HG03039 (cell line): ENCODE measurements around the gene NARS2.

ENCODE experiments used
- ATAC-seq: cut with Tn5 transposase; IDR thresholded peaks from one replicate; pipeline ENCODE4 v1.9.1; 2021; ENCODE audit warnings: mild to moderate bottlenecking, moderate library complexity; ENCODE audit not compliant: unreplicated experiment

The NARS2 gene

GRCh38 chr11:78446210-78446609 is 128.5 kb downstream of the NARS2 start:
- ATAC-seq = no peak

DNA sequence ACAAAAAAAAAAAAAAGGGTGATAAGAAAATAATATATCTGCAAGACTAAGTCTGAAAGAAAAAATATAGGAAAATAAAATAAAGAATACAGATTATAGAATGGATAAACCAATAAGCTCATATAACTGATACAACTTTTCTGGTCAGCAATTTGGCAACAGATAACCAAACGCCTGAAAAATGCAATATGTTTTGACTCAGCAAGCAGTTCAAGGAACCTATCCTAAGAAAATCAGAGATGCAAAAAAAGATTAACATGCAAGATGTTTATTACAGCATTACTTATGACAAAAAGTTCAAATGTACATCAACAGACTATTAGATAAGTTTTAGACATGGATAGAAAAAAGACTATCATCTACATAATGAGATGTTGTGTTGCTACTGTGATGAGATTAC is 129.9 kb downstream of the NARS2 start:
- ATAC-seq = no peak

GRCh38 chr11:78441956-78442355 is 132.7 kb downstream of the NARS2 start:
- no peak for ATAC-seq

DNA sequence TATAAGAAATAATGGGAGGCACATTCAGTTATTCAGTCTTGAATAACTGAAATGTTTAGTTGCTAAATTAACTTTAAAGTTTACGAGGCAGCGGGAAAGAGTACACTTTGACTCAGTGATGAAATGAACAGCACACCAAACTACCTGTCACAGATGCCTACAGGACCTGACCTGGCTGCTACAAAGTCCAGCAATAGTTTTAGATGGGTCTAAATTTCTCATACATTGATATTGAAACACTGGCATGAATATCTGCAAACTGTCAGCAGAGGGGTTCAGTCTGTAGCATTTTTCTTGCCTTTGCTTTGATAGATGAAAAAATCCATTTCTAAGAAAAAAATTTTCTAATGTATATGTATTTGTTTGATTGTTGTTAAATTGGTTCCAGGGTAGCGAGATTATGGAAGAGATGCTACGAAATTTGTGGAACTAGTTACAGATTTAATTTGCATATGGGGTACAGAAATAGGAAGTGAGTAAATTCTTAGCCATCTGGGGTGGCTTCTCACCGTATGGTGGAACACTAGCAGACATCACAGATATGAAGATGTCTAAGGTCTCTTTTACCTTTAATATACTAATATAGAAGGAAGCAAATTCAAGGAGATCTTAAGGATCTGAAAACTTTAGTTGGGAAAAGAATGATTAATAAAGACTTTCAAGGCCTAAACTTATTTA is 136.2 kb downstream of the NARS2 start:
- ATAC-seq = no peak

DNA sequence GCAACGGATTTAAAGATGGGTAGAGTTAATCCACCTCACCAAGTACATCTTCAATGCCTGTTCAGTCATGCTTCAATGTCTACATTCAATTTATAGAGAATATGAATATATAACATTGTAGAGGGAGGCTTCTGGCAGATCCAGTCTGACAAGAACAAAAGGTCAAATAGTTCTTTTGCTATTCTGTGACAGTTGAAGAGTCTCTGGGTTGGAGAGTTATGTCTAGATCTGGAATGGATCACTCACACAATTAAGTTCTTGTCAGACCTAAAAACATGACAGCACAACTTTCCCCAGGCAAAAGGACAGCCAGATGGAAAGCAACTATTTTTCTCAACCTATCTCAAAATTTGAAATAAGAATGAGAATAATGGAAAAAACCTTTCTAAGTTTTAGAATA is 141.7 kb downstream of the NARS2 start:
- no peak for ATAC-seq

GRCh38 chr11:78432058-78432515 is 142.6 kb downstream of the NARS2 start:
- no peak for ATAC-seq

- no peak for ATAC-seq
Measured at GRCh38 chr11:78429660-78430059, 145.0 kb downstream of the NARS2 start.

GRCh38 chr11:78429209-78429608 is 145.5 kb downstream of the NARS2 start:
- no peak for ATAC-seq

GRCh38 chr11:78428773-78429172 is 145.9 kb downstream of the NARS2 start:
- ATAC-seq = no peak

GRCh38 chr11:78428266-78428636 is 146.4 kb downstream of the NARS2 start:
- no peak for ATAC-seq

DNA sequence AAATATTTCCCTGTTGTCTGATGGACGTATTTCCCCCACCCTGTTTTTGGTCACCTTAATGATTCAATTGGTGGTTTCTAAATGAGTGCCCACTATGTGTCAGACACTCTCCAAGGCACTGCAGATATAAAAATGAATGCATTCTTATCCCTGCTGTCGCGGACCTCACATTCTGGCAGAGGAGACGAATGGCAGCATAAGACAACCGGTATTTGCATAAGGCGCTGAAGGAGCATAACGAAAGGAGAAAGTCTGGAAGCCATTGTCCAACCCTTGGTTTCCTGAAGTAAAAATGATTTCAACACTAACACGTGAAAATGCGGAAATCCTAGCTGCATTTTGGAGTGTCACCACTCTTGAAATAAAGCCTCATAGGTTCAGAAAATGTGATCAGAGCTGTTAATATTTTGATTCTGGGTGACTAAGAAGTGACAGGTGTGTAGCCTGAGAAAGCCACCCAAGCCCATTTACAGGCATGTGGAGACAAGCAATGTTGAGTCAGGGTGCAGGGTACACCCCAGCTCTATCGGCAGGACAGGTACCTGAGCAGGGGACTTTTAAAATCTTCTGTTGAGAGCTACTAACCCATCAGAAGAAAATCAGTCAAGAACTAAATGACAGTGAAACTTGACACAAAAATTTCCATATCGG is 146.9 kb downstream of the NARS2 start:
- ATAC-seq = no peak

DNA sequence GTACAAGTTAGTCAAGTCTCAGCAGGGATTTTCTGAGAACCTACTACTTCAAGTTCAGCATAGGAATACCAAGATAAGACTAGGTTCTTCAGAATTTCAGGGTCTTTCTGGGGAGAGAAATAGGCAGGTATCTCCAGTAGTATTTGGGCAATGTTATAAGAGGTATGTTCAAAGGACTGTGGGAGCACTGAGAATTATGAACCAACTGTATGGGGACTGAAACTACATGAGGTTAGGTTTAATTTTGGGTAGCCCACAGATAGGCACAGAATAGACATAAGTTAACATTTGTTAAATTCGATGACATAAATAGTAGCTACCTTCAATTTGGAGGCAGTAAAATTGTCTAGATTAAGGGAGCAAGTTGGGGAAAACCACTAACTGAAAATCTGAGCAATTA is 147.8 kb downstream of the NARS2 start:
- no peak for ATAC-seq

DNA sequence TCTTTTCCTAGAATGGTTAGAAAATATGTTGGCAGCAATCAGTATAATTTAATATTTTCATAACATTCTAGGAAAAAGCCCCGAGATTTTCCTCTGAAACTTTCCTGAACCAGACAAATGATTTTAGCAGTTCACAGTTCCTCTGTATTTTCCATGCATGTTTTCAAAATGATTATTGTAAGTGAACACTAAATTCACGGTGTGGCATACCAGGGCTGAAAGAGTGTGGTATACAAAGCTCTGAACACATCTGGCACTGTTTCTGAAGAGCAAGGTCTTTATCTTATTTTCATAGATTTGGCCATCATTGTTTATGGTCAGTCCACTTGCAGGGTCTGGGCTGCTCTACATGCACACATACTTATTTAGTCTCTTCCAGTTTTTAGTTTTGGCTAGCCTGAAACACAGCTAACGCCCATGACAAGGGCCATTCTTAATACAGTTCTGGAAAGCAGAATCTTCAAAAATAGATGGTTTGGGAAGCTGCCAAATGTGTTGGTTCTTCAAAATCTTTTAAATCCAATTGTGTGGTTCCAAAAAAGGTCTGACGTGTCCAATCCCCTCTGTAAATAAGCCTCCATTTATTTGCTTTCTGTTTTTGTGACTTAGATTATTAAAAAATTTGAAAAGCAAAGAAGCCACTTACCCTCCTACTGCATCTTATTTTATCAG is 149.1 kb downstream of the NARS2 start:
- ATAC-seq = no peak

- no peak for ATAC-seq
Measured at GRCh38 chr11:78424334-78425270, 150.1 kb downstream of the NARS2 start.

GRCh38 chr11:78423241-78423640 is 151.4 kb downstream of the NARS2 start:
- no peak for ATAC-seq

GRCh38 chr11:78420796-78421209 is 153.9 kb downstream of the NARS2 start:
- no peak for ATAC-seq

DNA sequence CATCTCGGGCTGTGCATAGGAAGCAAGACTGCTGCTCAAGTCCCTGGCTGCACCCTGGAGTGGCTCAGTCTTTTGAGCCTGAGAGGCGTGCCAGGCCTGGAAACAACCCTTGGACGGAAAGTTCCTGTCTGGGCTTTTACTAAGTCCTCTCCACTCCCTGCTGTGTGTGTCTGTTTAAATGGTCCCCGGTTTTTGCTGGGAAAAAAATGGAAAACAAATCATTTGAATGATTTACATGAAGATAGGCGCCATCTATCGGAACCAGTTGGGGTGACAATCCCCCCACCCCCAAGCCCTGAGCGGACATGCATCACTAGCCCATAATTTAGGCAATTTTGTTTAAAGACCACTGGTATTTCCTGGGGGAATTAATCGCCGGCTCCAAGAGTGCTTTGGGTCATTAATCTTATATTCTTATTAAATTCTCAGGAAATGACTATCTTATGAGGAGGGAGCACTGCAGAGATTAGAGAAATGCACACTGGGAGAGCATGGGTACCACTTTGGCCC is 154.4 kb downstream of the NARS2 start:
- no peak for ATAC-seq

DNA sequence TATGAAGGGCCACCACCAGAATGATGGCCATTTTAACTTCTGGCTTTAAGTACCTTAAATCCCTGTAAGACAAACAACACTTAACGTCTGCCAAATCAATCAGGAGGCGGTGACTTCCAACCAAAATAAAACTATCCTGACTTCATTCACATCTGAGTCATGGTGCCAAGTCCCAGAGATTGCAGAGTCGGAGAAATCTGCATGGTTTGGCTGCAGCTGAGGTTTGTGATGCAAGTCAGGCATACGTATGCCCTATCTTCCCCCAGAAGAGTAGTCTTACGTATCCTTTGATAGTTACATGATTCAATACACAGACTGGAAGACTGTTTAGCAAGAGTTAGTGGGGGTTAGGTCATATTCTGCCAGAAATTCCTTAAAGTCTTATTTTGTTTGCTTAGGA is 155.3 kb downstream of the NARS2 start:
- no peak for ATAC-seq

GRCh38 chr11:78418584-78419211 is 156.0 kb downstream of the NARS2 start:
- ATAC-seq = no peak

GRCh38 chr11:78417888-78418583 is 156.6 kb downstream of the NARS2 start:
- ATAC-seq = peak; percentile 50
